Prostate gland (tissue), 2 donors: Measurements from ENCODE around the gene PIGC. TPM values are rescaled to one million over a fixed set of nuclear protein-coding genes. Genes with fewer than 3 reads are reported as not detected.

Experiments
- DNase-seq: peaks from one replicate; pipeline ENCODE4 v3.0.0-alpha.2; 2019; ENCODE audit warnings: low spot score
- H3K27ac ChIP-seq, 2 donors: fragments of 200-600 bp; sonication (generic); 2 replicates each; pipeline ENCODE4 v1.5.1; 2017 to 2019
- H3K27me3 ChIP-seq: fragments of 200-600 bp; sonication (generic); replicated peaks from 2 replicates; pipeline ENCODE4 v1.5.1; 2019; ENCODE audit not compliant: insufficient read depth
- H3K36me3 ChIP-seq, 2 donors: fragments of 200-600 bp; sonication (generic); 1 replicate in 1 of 2; 2 replicates in 1 of 2; pipeline versions ENCODE4 v1.5.1 to v1.8.1; 2017 to 2019
- H3K4me1 ChIP-seq: fragments of 200-600 bp; sonication (generic); replicated peaks from 2 replicates; pipeline ENCODE4 v1.5.1; 2019
- H3K4me3 ChIP-seq, 2 donors: fragments of 200-600 bp; sonication (generic); 2 replicates each; pipeline ENCODE4 v1.5.1; 2017 to 2019
- H3K9me3 ChIP-seq: fragments of 200-600 bp; sonication (generic); 2 replicates; pipeline ENCODE4 v1.5.1; 2017
- POLR2A ChIP-seq: fragments of 450-650 bp; IDR thresholded peaks from one replicate; pipeline ENCODE4 v1.6.1; 2016; ENCODE audit warnings: antibody characterized with exemption, mild to moderate bottlenecking
- POLR2AphosphoS5 ChIP-seq: sonication (generic); formaldehyde crosslinking; IDR thresholded peaks from one replicate; pipeline ENCODE4 v1.6.1; 2017; ENCODE audit warnings: antibody characterized with exemption
- WGBS: methylation state at CpG from one replicate; pipeline ENCODE4 v1.1.5; 2018; 5-methylcytosine and 5-hydroxymethylcytosine counted together
- intact Hi-C: fragments of 100-400 bp; cut with DNase I; formaldehyde crosslinking; loops from one replicate; pipeline ENCODE4 v1.14.2; 2022
- total RNA-seq, 2 donors: library from RNA; depleted of rRNA; stranded (reverse); fragments of >200 nt; gene quantifications; one replicate each; pipeline ENCODE4 v1.1.0, GENCODE V29; 2016
- TF ChIP-seq, protein P1 (sequence below), 4 experiments: fragments of 200-600 bp in 2 of 4; fragments of 450-650 bp in 2 of 4; sonication (generic) in 2 of 4; IDR thresholded peaks; 1 replicate in 3 of 4; 2 replicates in 1 of 4; pipeline ENCODE4 v1.5.1; 2016 to 2019; ENCODE audit warnings: antibody characterized with exemption in 4 of 4, mild to moderate bottlenecking in 2 of 4, moderate library complexity in 2 of 4

PIGC gene
- total RNA-seq, 2 donors from 2014 or later: 24.1 to 34.1 TPM

DNA sequence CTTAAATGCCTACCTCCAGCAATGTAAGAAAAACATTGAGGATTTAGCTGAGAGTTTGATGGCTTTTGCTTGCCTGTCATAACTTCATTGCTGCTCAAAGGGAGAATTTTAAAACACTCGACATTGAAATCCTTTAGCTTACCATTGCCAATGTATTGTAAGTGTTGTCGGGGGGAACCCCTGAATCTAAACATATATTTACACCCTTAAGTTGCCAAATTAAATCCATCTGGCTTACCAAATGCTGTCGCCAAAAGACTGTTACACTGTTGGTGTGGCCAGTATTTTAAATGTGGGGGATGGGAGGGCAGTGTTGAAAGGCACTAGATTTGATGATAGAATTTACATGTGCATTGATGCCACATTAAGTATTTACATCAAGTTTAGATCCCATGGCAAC is 48.3 kb downstream of the PIGC start:
- TF ChIP-seq POLR2AphosphoS5 (no peak), POLR2A (no peak)
- TF ChIP-seq, protein P1, sequence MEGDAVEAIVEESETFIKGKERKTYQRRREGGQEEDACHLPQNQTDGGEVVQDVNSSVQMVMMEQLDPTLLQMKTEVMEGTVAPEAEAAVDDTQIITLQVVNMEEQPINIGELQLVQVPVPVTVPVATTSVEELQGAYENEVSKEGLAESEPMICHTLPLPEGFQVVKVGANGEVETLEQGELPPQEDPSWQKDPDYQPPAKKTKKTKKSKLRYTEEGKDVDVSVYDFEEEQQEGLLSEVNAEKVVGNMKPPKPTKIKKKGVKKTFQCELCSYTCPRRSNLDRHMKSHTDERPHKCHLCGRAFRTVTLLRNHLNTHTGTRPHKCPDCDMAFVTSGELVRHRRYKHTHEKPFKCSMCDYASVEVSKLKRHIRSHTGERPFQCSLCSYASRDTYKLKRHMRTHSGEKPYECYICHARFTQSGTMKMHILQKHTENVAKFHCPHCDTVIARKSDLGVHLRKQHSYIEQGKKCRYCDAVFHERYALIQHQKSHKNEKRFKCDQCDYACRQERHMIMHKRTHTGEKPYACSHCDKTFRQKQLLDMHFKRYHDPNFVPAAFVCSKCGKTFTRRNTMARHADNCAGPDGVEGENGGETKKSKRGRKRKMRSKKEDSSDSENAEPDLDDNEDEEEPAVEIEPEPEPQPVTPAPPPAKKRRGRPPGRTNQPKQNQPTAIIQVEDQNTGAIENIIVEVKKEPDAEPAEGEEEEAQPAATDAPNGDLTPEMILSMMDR (IDR thresholded peaks at IDR 0.05): no peak
- Histone ChIP-seq H3K36me3 (no peaks in the 10 kb centered on the region), H3K4me1 (no peaks in the 10 kb centered on the region), H3K9me3 (no peaks in the 10 kb centered on the region), H3K27ac (no peak overlapping the region), H3K4me3 (no peak overlapping the region), H3K27me3 (no peaks in the 10 kb centered on the region)
- no peak for DNase-seq
- intact Hi-C loops: no loop called here
- WGBS: 89% methylated on average over 3 of the region's 3 CpGs

DNA sequence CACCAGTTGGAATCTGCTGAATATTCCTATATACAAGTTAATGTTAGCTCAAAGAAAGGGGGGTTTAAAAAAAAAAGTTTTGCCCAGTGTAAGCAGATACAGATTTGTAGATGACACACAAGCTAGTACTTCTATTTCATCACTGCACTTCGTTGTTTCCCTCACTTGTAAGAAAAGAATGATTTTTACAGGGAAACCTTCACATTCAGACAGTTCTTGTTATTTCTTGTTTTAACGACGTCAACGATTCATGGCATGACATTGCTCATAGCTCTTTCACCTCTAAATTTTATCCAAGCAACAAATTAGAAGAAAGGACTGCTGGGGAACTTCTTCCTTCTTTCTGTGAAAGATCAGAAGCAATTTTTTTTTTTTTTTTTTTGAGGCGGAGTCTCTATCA is 49.1 kb downstream of the PIGC start:
- Histone ChIP-seq H3K4me3 (no peak overlapping the region), H3K27me3 (no peaks in the 10 kb centered on the region), H3K27ac (no peak overlapping the region), H3K4me1 (no peaks in the 10 kb centered on the region), H3K9me3 (no peaks in the 10 kb centered on the region), H3K36me3 (no peaks in the 10 kb centered on the region)
- no peak for TF ChIP-seq POLR2AphosphoS5
- TF ChIP-seq, protein P1 (IDR thresholded peaks at IDR 0.05): no peak
- no peak for TF ChIP-seq POLR2A
- WGBS: 52% methylated on average over 5 of the region's 5 CpGs
- intact Hi-C loops: loop anchor here (5.0 kb wide), 1 partner anchor 38 kb away; no protein-coding TSS in a partner anchor
- no peak for DNase-seq

DNA sequence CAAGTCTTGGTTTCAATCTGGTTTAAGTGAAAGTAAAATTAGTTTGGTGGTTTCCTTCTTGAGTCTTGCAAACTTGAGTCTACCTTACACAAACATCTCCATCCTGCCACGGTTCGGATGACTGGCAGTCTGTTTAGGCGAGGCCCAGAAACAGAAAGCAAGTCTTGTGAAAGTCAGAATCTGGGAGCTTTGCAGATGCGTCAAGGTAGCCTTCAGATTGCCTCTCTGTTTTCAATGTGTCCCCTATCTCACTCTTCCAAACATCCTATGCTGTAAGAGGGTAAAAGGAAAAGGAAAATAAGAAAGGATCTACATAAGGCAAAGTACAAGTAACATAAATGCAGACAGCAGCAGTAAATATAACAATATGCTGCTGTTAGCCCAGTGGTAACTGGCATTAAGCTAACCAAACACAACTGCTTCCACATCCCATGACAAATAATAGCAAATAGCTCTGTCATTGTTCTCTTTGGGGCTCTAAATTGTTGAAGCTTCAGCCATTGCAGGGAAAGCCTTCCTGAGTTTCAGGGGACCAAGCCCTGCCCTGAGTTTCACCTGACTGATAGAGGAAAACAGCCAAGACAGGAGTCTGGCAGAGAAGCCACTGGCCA is 49.6 kb downstream of the PIGC start:
- intact Hi-C loops: loop anchor here (5.0 kb wide), 1 partner anchor 37 kb away; no protein-coding TSS in a partner anchor
- WGBS: 56% methylated on average over 4 of the region's 4 CpGs

DNA sequence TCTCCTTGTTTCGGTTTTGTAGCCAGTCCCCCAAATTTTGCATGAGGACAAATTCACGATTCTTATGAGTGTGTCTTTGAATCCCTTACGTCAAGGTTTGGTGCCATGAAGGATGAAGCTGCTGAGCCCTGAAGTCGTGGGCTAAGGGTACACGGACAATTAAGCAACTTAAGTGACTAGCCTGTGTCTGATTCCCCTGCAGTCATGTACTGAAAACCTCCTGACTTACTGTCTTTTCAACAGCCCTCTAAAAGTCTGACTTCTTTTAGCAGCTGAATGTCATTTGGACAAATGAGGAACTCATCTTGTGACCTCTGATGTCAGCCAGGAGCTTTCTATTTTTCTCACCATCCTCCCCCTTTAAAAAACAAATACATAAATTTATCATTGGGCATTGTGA is 50.5 kb downstream of the PIGC start:
- Histone ChIP-seq H3K27me3 (no peaks in the 10 kb centered on the region), H3K9me3 (no peaks in the 10 kb centered on the region), H3K27ac (no peak overlapping the region), H3K36me3 (no peaks in the 10 kb centered on the region), H3K4me1 (no peaks in the 10 kb centered on the region), H3K4me3 (no peak overlapping the region)
- intact Hi-C loops: loop anchor here (5.0 kb wide), 1 partner anchor 36 kb away; no protein-coding TSS in a partner anchor
- no peak for DNase-seq
- TF ChIP-seq POLR2A: no peak
- WGBS: 85% methylated on average over 5 of the region's 5 CpGs

More for the DNA sequence above, 49.6 kb downstream of the PIGC start:
- DNase-seq: no peak
- Histone ChIP-seq H3K9me3 (no peaks in the 10 kb centered on the region), H3K36me3 (no peaks in the 10 kb centered on the region), H3K4me1 (no peaks in the 10 kb centered on the region), H3K4me3 (no peak overlapping the region), H3K27ac (no peak overlapping the region), H3K27me3 (no peaks in the 10 kb centered on the region)
- TF ChIP-seq, protein P1 (IDR thresholded peaks at IDR 0.05): no peak
- TF ChIP-seq POLR2AphosphoS5 (no peak), POLR2A (no peak)

DNA sequence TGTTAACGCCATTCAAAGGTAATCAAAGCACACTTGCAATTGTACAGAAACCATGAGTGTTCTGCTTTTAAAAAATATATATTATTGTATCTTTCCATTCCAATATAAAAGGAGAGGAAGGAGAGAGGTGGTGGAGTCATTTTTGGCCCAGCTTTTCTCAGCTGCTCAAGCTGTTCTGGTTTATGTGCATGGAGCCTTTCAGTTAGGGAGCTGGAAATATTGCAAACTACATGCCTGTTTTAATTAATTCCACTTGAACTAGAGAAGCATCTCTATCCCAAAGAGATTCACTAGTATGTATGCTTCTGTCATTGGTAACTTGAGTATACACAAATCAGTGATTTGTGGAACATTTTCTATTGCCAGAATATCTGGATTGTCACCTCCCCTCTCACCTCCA is 51.9 kb downstream of the PIGC start:
- WGBS: 91% methylated on average over 1 of the region's 1 CpG

More for the DNA sequence above, 51.9 kb downstream of the PIGC start:
- H3K36me3 ChIP-seq: no peaks in the 10 kb centered on the region
- no peaks in the 10 kb centered on the region for H3K27me3 ChIP-seq
- TF ChIP-seq POLR2AphosphoS5 (no peak), POLR2A (no peak)
- TF ChIP-seq, protein P1 (IDR thresholded peaks at IDR 0.05): no peak
- intact Hi-C loops: loop anchor here (5.0 kb wide), 1 partner anchor 35 kb away; no protein-coding TSS in a partner anchor
- H3K9me3 ChIP-seq: no peaks in the 10 kb centered on the region
- no peak for DNase-seq
- H3K27ac ChIP-seq: no peak overlapping the region
- no peak overlapping the region for H3K4me3 ChIP-seq
- no peaks in the 10 kb centered on the region for H3K4me1 ChIP-seq

Other genes starting within 250 kb of the PIGC start
- gene C1orf105, start 23.4 kb downstream of the PIGC start, total RNA-seq: 1 to 10 TPM in 1 of 2 donors, under 1 TPM in 1; 0.36 to 1.4 TPM
- gene SUCO, start 89.1 kb upstream of the PIGC start, total RNA-seq: 10 to 100 TPM; 39.5 to 84.9 TPM
- gene FASLG, start 215.0 kb upstream of the PIGC start, total RNA-seq: not detected